Naive thymus-derived CD4-positive, alpha-beta T cell (primary cell): ENCODE results near the gene RAB8B. TPM values are rescaled to one million over a fixed set of nuclear protein-coding genes. Genes with fewer than 3 reads are reported as not detected.

Source experiments
- ATAC-seq: fragments of 150-1000 bp; cut with Tn5 transposase; 2 replicates; pipeline ENCODE4 v1.10.0; 2021; ENCODE audit warnings: mild to moderate bottlenecking, moderate library complexity
- CTCF ChIA-PET: fragments of 350-600 bp; sonication (Branson Sonifier 250); formaldehyde crosslinking; loops from one replicate; lab custom pipeline; 2021; ENCODE audit warnings: antibody characterized with exemption; lab: Charles Lee
- POLR2A ChIA-PET: fragments of 350-600 bp; sonication (Branson Sonifier 250); formaldehyde crosslinking; loops from one replicate; lab custom pipeline; 2021; ENCODE audit warnings: antibody characterized with exemption, inconsistent platforms; lab: Charles Lee
- DNase-seq, 9 donors: peaks; one replicate each; pipeline versions ENCODE4 v3.0.0 to v3.0.0-alpha.2; 2020 to 2022; ENCODE audit warnings: mixed read lengths in 1 of 9
- H3K27ac ChIP-seq: one replicate; pipeline ENCODE4 v1.7.0; 2013; ENCODE audit warnings: mild to moderate bottlenecking, low read depth, low read length, moderate library complexity
- H3K27me3 ChIP-seq, 2 donors: one replicate each; pipeline ENCODE4 v1.7.0; 2013; ENCODE audit warnings: low read length in 2 of 2, mild to moderate bottlenecking in 2 of 2, moderate library complexity in 2 of 2; ENCODE audit not compliant: control insufficient read depth in 2 of 2, insufficient read depth in 2 of 2
- H3K36me3 ChIP-seq, 3 experiments: 1 replicate in 2 of 3; 2 replicates in 1 of 3; pipeline ENCODE4 v1.7.0; 2013; ENCODE audit warnings: low read length in 3 of 3, mild to moderate bottlenecking in 3 of 3, moderate library complexity in 1 of 3; ENCODE audit not compliant: insufficient read depth in 3 of 3, control insufficient read depth in 2 of 3
- H3K4me1 ChIP-seq, 2 donors: one replicate each; pipeline ENCODE4 v1.7.0; 2013; ENCODE audit warnings: low read length in 2 of 2, mild to moderate bottlenecking in 2 of 2, moderate library complexity in 1 of 2; ENCODE audit not compliant: control insufficient read depth in 2 of 2, insufficient read depth in 2 of 2
- H3K4me3 ChIP-seq: 2 replicates; pipeline ENCODE4 v1.7.0; 2013; ENCODE audit warnings: mild to moderate bottlenecking, low read length
- H3K9me3 ChIP-seq, 3 experiments: 1 replicate in 2 of 3; 2 replicates in 1 of 3; pipeline ENCODE4 v1.7.0; 2013; ENCODE audit warnings: low read length in 3 of 3; ENCODE audit not compliant: control insufficient read depth in 2 of 3
- H3K27ac Mint-ChIP-seq, 9 donors: one replicate each; pipeline ENCODE4 v1.8.0; 2020 to 2022; ENCODE audit warnings: mixed read lengths in 9 of 9, mild to moderate bottlenecking in 8 of 9, moderate library complexity in 5 of 9, inconsistent platforms in 2 of 9
- H3K27me3 Mint-ChIP-seq, 5 donors: one replicate each; pipeline ENCODE4 v1.8.0; 2021 to 2022; ENCODE audit warnings: mixed read lengths in 5 of 5, mild to moderate bottlenecking in 1 of 5
- H3K36me3 Mint-ChIP-seq, 5 donors: one replicate each; pipeline ENCODE4 v1.8.0; 2020 to 2022; ENCODE audit warnings: mixed read lengths in 5 of 5, mild to moderate bottlenecking in 3 of 5, inconsistent platforms in 1 of 5
- H3K4me1 Mint-ChIP-seq, 7 donors: one replicate each; pipeline ENCODE4 v1.8.0; 2020 to 2022; ENCODE audit warnings: mixed read lengths in 7 of 7, mild to moderate bottlenecking in 3 of 7, inconsistent platforms in 1 of 7
- H3K4me3 Mint-ChIP-seq, 10 donors: one replicate each; pipeline ENCODE4 v1.8.0; 2020 to 2022; ENCODE audit warnings: mild to moderate bottlenecking in 10 of 10, mixed read lengths in 10 of 10, moderate library complexity in 6 of 10, inconsistent platforms in 2 of 10
- H3K9me3 Mint-ChIP-seq, 11 donors: one replicate each; pipeline ENCODE4 v1.8.0; 2020 to 2022; ENCODE audit warnings: mixed read lengths in 11 of 11, mild to moderate bottlenecking in 4 of 11, inconsistent platforms in 1 of 11, moderate library complexity in 1 of 11
- intact Hi-C, 2 donors: fragments of 100-400 bp; cut with micrococcal nuclease; formaldehyde crosslinking; loops; one replicate each; pipeline ENCODE4 v1.15.1; 2023
- polyA plus RNA-seq, 2 donors: library from polyadenylated mRNA; unstranded; fragments of 300-500 nt; fragmentation: Illumina TruSeq; gene quantifications; one replicate each; pipeline ENCODE4 v1.2.3, GENCODE V29; 2021
- total RNA-seq, 6 experiments: library from RNA in 5 of 6; stranded (reverse) in 5 of 6; gene quantifications; 1 replicate in 5 of 6; 2 replicates in 1 of 6; pipeline ENCODE4 v1.2.3 and lab custom pipeline; 2021 to 2026

The RAB8B gene
- total and polyA plus RNA-seq, 7 experiments from 2014 or later: 30.4 to 100 (median 60.6) TPM

GRCh38 chr15:63176302-63176701 lies 13.1 kb upstream of the RAB8B start:
- ChIA-PET POLR2A (no interaction called here), CTCF (no interaction called here)
- no peaks in the 10 kb centered on the region for H3K9me3 Mint-ChIP-seq
- peaks cover 0 to 5% (median 0%) of the 10 kb centered on the region in 7 donors for H3K4me1 Mint-ChIP-seq
- Histone ChIP-seq H3K9me3 (no peaks in the 10 kb centered on the region), H3K4me1 (no peaks in the 10 kb centered on the region), H3K4me3 (no peak overlapping the region), H3K27me3 (no peaks in the 10 kb centered on the region), H3K27ac (no peak overlapping the region), H3K36me3 (no peaks in the 10 kb centered on the region)
- peaks cover 0 to 2% (median 0%) of the 10 kb centered on the region in 5 donors for H3K27me3 Mint-ChIP-seq
- H3K27ac Mint-ChIP-seq: no peak overlapping the region
- H3K4me3 Mint-ChIP-seq: no peak overlapping the region
- ATAC-seq (no peak), DNase-seq (no peak)
- intact Hi-C loops: no loop called here
- no peaks in the 10 kb centered on the region for H3K36me3 Mint-ChIP-seq

GRCh38 chr15:63178034-63178433 lies 11.4 kb upstream of the RAB8B start:
- Mint-ChIP-seq H3K9me3 (no peaks in the 10 kb centered on the region), H3K4me1 (peaks cover 0 to 5% (median 0%) of the 10 kb centered on the region in 7 donors), H3K27ac (no peak overlapping the region), H3K36me3 (no peaks in the 10 kb centered on the region), H3K27me3 (peaks cover 0 to 11% (median 0%) of the 10 kb centered on the region in 5 donors), H3K4me3 (no peak overlapping the region)
- H3K9me3 ChIP-seq: no peaks in the 10 kb centered on the region
- intact Hi-C loops: no loop called here
- H3K4me1 ChIP-seq: no peaks in the 10 kb centered on the region
- no peak overlapping the region for H3K4me3 ChIP-seq
- no peaks in the 10 kb centered on the region for H3K27me3 ChIP-seq
- DNase-seq (no peak), ATAC-seq (no peak)
- H3K36me3 ChIP-seq: no peaks in the 10 kb centered on the region
- CTCF ChIA-PET: no interaction called here
- no peak overlapping the region for H3K27ac ChIP-seq
- POLR2A ChIA-PET: no interaction called here

- ATAC-seq (no peak), DNase-seq (no peak)
- Histone ChIP-seq H3K4me3 (no peak overlapping the region), H3K4me1 (no peaks in the 10 kb centered on the region), H3K36me3 (no peaks in the 10 kb centered on the region), H3K27me3 (no peaks in the 10 kb centered on the region), H3K27ac (no peak overlapping the region), H3K9me3 (no peaks in the 10 kb centered on the region)
- ChIA-PET POLR2A (interaction anchor here (1.1 kb wide), 1 partner anchor 11 kb away, joined by 4 read pairs; no protein-coding TSS in a partner anchor), CTCF (no interaction called here)
- no peak overlapping the region for H3K27ac Mint-ChIP-seq
- H3K9me3 Mint-ChIP-seq: no peaks in the 10 kb centered on the region
- peaks cover 0 to 11% (median 0%) of the 10 kb centered on the region in 5 donors for H3K27me3 Mint-ChIP-seq
- H3K4me1 Mint-ChIP-seq: peaks cover 0 to 5% (median 0%) of the 10 kb centered on the region in 7 donors
- intact Hi-C loops: no loop called here
- no peaks in the 10 kb centered on the region for H3K36me3 Mint-ChIP-seq
- no peak overlapping the region for H3K4me3 Mint-ChIP-seq
Measured at GRCh38 chr15:63180746-63181145, 8.7 kb upstream of the RAB8B start.

GRCh38 chr15:63181648-63182047 lies 7.8 kb upstream of the RAB8B start:
- Histone ChIP-seq H3K4me3 (no peak overlapping the region), H3K4me1 (no peaks in the 10 kb centered on the region), H3K9me3 (no peaks in the 10 kb centered on the region), H3K27ac (no peak overlapping the region), H3K27me3 (no peaks in the 10 kb centered on the region), H3K36me3 (no peaks in the 10 kb centered on the region)
- intact Hi-C loops: no loop called here
- peaks cover 0 to 14% (median 0%) of the 10 kb centered on the region in 5 donors for H3K27me3 Mint-ChIP-seq
- no peaks in the 10 kb centered on the region for H3K9me3 Mint-ChIP-seq
- CTCF ChIA-PET: no interaction called here
- peaks cover 0 to 7% (median 0%) of the 10 kb centered on the region in 7 donors for H3K4me1 Mint-ChIP-seq
- no peak overlapping the region for H3K4me3 Mint-ChIP-seq
- ATAC-seq (no peak), DNase-seq (no peak)
- H3K36me3 Mint-ChIP-seq: no peaks in the 10 kb centered on the region
- POLR2A ChIA-PET: interaction anchor here (1.1 kb wide), 2 partner anchors 10 to 13 kb away, joined by 4 to 6 read pairs; no protein-coding TSS in a partner anchor
- H3K27ac Mint-ChIP-seq: no peak overlapping the region

GRCh38 chr15:63185206-63185605 lies 4.2 kb upstream of the RAB8B start:
- Mint-ChIP-seq H3K27ac (peak overlapping the region in 1 of 9 donors; percentile 69), H3K27me3 (peaks cover 0 to 14% (median 0%) of the 10 kb centered on the region in 5 donors), H3K4me3 (no peak overlapping the region), H3K9me3 (peaks cover 0 to under 1% (median 0%) of the 10 kb centered on the region in 11 donors), H3K36me3 (peaks cover 0 to 4% (median 0%) of the 10 kb centered on the region in 5 donors), H3K4me1 (peaks cover 7 to 18% (median 14%) of the 10 kb centered on the region in 7 donors)
- Histone ChIP-seq H3K27ac (no peak overlapping the region), H3K9me3 (no peaks in the 10 kb centered on the region), H3K27me3 (no peaks in the 10 kb centered on the region), H3K4me3 (no peak overlapping the region), H3K4me1 (peaks cover 0 to 9% of the 10 kb centered on the region in 2 donors), H3K36me3 (peaks cover 0 to 8% (median 0%) of the 10 kb centered on the region in 3 experiments)
- intact Hi-C loops: no loop called here
- CTCF ChIA-PET: interaction anchor here (1.0 to 2.0 kb wide), 2 partner anchors 10 to 102 kb away, joined by 3 to 6 read pairs; no protein-coding TSS in a partner anchor
- POLR2A ChIA-PET: interaction anchor here (0.7 to 2.1 kb wide), 4 partner anchors 41 to 95 kb away, joined by 3 to 5 read pairs (median 4); no protein-coding TSS in a partner anchor
- DNase-seq (no peak), ATAC-seq (no peak)

- H3K27ac ChIP-seq: no peak overlapping the region
- peaks cover 0 to 14% (median 0%) of the 10 kb centered on the region in 5 donors for H3K27me3 Mint-ChIP-seq
- H3K27me3 ChIP-seq: no peaks in the 10 kb centered on the region
- no peak for DNase-seq
- H3K36me3 ChIP-seq: peaks cover 0 to 8% (median 0%) of the 10 kb centered on the region in 3 experiments
- no peak for ATAC-seq
- H3K4me1 Mint-ChIP-seq: peaks cover 15 to 23% (median 21%) of the 10 kb centered on the region in 7 donors
- intact Hi-C loops: no loop called here
- H3K9me3 ChIP-seq: no peaks in the 10 kb centered on the region
- no peak overlapping the region for H3K4me3 ChIP-seq
- peak overlapping the region in 1 of 10 donors; percentile 30 for H3K4me3 Mint-ChIP-seq
- peaks cover 0 to 2% (median 0%) of the 10 kb centered on the region in 11 donors for H3K9me3 Mint-ChIP-seq
- H3K36me3 Mint-ChIP-seq: peaks cover 0 to 7% (median 0%) of the 10 kb centered on the region in 5 donors
- POLR2A ChIA-PET: interaction anchor here (0.9 kb wide), 1 partner anchor 88 kb away, joined by 3 read pairs; no protein-coding TSS in a partner anchor
- CTCF ChIA-PET: no interaction called here
- H3K27ac Mint-ChIP-seq: no peak overlapping the region
- peaks cover 0 to 13% of the 10 kb centered on the region in 2 donors for H3K4me1 ChIP-seq
Measured at GRCh38 chr15:63186065-63186464, 3.3 kb upstream of the RAB8B start.
